Measurements from ENCODE around the gene RPTOR. TPM values are rescaled to one million over a fixed set of nuclear protein-coding genes. Genes with fewer than 3 reads are reported as not detected.
"Not testable (repeated sequence)": the region's sequence is repeated elsewhere in the genome, so short reads cannot be mapped to it uniquely, and the experiment has no call there.

RPTOR gene
- total RNA-seq, 1 experiment from 2014 or later = 25.1 TPM

DNA sequence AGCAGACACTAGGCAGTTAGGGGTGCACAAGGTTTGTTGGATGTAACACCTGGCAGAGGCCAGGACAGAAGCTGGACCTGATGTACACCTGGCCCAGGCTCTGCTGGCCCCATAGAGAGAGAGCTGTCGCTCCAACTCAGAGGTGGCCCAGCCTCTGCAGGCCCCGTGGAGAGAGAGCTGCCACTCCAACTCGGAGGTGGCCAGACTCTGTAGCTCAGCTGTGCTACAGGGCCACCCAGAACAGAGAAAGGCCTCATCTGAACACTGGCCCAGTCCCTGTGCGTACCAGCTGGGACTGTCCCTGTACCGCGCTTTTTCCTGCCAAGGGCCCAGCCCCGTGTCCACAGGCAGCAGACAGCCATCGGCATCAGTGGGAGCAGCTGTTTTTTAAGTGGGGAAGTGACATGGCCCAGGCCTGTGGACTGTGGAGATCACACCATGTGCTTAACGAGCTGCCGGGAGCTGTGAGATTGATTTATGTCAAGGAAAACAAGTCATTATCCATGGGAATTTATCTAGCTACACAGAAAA lies 270.6 kb downstream of the RPTOR start:
- DNase-seq = no peak
- H2BK120ac ChIP-seq (ENCODE audit: low read depth, low read length, poor library complexity, severe bottlenecking) = no peak overlapping the region
- H3K79me1 ChIP-seq (ENCODE audit: insufficient read depth, low read depth, low read length, poor library complexity, severe bottlenecking) = no peaks in the 10 kb centered on the region
- H3K9me3 ChIP-seq (ENCODE audit: control insufficient read depth, low read depth, low read length) = no peaks in the 10 kb centered on the region
- H2BK20ac ChIP-seq (ENCODE audit: low read depth, low read length, poor library complexity, severe bottlenecking) = no peak overlapping the region
- H3K36me3 Mint-ChIP-seq (ENCODE audit: insufficient read depth in 1 of 3, low read depth in 3 of 3) = no peaks in the 10 kb centered on the region
- H3K23me2 ChIP-seq (ENCODE audit: insufficient read length, low read depth, low read length, poor library complexity, severe bottlenecking) = no peaks in the 10 kb centered on the region
- H3K4me2 ChIP-seq (ENCODE audit: insufficient read depth, insufficient read length, low read length) = no peak overlapping the region
- TF ChIP-seq, protein P1, sequence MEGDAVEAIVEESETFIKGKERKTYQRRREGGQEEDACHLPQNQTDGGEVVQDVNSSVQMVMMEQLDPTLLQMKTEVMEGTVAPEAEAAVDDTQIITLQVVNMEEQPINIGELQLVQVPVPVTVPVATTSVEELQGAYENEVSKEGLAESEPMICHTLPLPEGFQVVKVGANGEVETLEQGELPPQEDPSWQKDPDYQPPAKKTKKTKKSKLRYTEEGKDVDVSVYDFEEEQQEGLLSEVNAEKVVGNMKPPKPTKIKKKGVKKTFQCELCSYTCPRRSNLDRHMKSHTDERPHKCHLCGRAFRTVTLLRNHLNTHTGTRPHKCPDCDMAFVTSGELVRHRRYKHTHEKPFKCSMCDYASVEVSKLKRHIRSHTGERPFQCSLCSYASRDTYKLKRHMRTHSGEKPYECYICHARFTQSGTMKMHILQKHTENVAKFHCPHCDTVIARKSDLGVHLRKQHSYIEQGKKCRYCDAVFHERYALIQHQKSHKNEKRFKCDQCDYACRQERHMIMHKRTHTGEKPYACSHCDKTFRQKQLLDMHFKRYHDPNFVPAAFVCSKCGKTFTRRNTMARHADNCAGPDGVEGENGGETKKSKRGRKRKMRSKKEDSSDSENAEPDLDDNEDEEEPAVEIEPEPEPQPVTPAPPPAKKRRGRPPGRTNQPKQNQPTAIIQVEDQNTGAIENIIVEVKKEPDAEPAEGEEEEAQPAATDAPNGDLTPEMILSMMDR (conservative IDR thresholded peaks at IDR 0.05) = no peak
- no peak overlapping the region for H3K4ac ChIP-seq (ENCODE audit: low read depth, low read length)
- H3K27ac ChIP-seq (ENCODE audit: insufficient read length, low read depth, low read length) = no peak overlapping the region
- no peak overlapping the region for H2BK5ac ChIP-seq (ENCODE audit: insufficient read length, low read length)
- no peak overlapping the region for H3K23ac ChIP-seq (ENCODE audit: insufficient read length, low read depth, low read length)
- no peaks in the 10 kb centered on the region for H3K9me3 Mint-ChIP-seq
- H4K8ac ChIP-seq (replicated peaks; ENCODE audit: insufficient read length, low read depth, low read length) = no peak overlapping the region
- no peaks in the 10 kb centered on the region for H3K27me3 Mint-ChIP-seq (ENCODE audit: low read depth)
- H4K5ac ChIP-seq (ENCODE audit: insufficient read length, low read depth, low read length) = no peak overlapping the region
- H3K4me1 Mint-ChIP-seq = peaks cover 8 to 14% of the 10 kb centered on the region in 2 experiments
- H3K9ac ChIP-seq (ENCODE audit: extremely low read depth, insufficient read length, low read length) = no peak overlapping the region
- no peak overlapping the region for H3K4me3 Mint-ChIP-seq
- H2AK5ac ChIP-seq (ENCODE audit: insufficient read length, low read length) = no peak overlapping the region
- H3K27me3 ChIP-seq (ENCODE audit: insufficient read depth, low read length) = no peaks in the 10 kb centered on the region
- no peaks in the 10 kb centered on the region for H4K20me1 ChIP-seq (ENCODE audit: control insufficient read depth, insufficient read depth, insufficient read length)
- no peaks in the 10 kb centered on the region for H3K79me2 ChIP-seq (ENCODE audit: insufficient read depth, low read length)
- H2AFZ ChIP-seq (ENCODE audit: low read length) = no peak overlapping the region
- no peaks in the 10 kb centered on the region for H3K4me1 ChIP-seq (ENCODE audit: insufficient read depth, low read length)
- no peak overlapping the region for H2BK15ac ChIP-seq (ENCODE audit: low read depth, low read length)
- no peak overlapping the region for H2BK12ac ChIP-seq (ENCODE audit: insufficient read length, low read depth, low read length)
- H3T11ph ChIP-seq (ENCODE audit: low read length) = no peak overlapping the region
- no CpG with 5 or more reads among the region's 10 CpGs for WGBS (ENCODE audit: extremely low coverage, insufficient read length, low lambda C conversion rate)
- no peak overlapping the region for H3K14ac ChIP-seq (ENCODE audit: insufficient read depth, low read length)
- H3K18ac ChIP-seq (ENCODE audit: insufficient read length, low read depth, low read length) = no peak overlapping the region
- H3K27ac Mint-ChIP-seq = peak overlapping the region in 1 of 3 experiments; percentile 44; a peak in 2 of 7 replicates
- no peak overlapping the region for H4K91ac ChIP-seq (ENCODE audit: insufficient read length, low read depth, low read length)
- H3K56ac ChIP-seq (ENCODE audit: insufficient read length, low read depth, low read length) = no peak overlapping the region

DNA sequence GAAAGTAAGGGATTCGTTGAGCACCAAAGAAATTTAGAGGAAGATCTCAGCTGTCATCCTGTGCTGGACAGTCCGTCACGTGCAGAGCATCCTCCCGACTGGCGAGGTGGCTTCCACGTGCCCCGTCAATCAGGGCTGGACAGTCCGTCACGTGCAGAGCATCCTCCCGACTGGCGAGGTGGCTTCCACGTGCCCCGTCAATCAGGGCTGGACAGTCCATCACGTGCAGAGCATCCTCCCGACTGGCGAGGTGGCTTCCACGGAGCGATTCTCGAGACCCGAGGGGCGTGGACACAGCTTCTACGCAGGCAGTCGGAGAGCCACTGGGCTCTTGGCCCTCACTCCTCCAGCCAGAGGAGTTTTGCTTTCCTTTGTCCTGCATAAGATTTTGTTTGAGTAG lies 271.1 kb downstream of the RPTOR start:
- H3K27ac Mint-ChIP-seq = 0 out of 7 replicates have a peak overlapping the region, but pooled peaks of 1 of the 3 experiments have one; percentile 34

More for the DNA sequence above, 271.1 kb downstream of the RPTOR start:
- no CpG with 5 or more reads among the region's 23 CpGs for WGBS (ENCODE audit: extremely low coverage, insufficient read length, low lambda C conversion rate)
- H3K4ac ChIP-seq (ENCODE audit: low read depth, low read length); H3K23ac ChIP-seq (ENCODE audit: insufficient read length, low read depth, low read length); H3K9me3 Mint-ChIP-seq; H4K20me1 ChIP-seq (ENCODE audit: control insufficient read depth, insufficient read depth, insufficient read length); H3K27me3 ChIP-seq (ENCODE audit: insufficient read depth, low read length); H3K36me3 Mint-ChIP-seq (ENCODE audit: insufficient read depth in 1 of 3, low read depth in 3 of 3); H2AK5ac ChIP-seq (ENCODE audit: insufficient read length, low read length); H4K8ac ChIP-seq (replicated peaks; ENCODE audit: insufficient read length, low read depth, low read length); DNase-seq; H2BK120ac ChIP-seq (ENCODE audit: low read depth, low read length, poor library complexity, severe bottlenecking); H2AFZ ChIP-seq (ENCODE audit: low read length); H3K4me3 Mint-ChIP-seq; H2BK12ac ChIP-seq (ENCODE audit: insufficient read length, low read depth, low read length); H3K56ac ChIP-seq (ENCODE audit: insufficient read length, low read depth, low read length); H2BK20ac ChIP-seq (ENCODE audit: low read depth, low read length, poor library complexity, severe bottlenecking); H3K18ac ChIP-seq (ENCODE audit: insufficient read length, low read depth, low read length); H3K27ac ChIP-seq (ENCODE audit: insufficient read length, low read depth, low read length); H3K27me3 Mint-ChIP-seq (ENCODE audit: low read depth); H3K14ac ChIP-seq (ENCODE audit: insufficient read depth, low read length); H3T11ph ChIP-seq (ENCODE audit: low read length); H3K79me1 ChIP-seq (ENCODE audit: insufficient read depth, low read depth, low read length, poor library complexity, severe bottlenecking); H3K9me3 ChIP-seq (ENCODE audit: control insufficient read depth, low read depth, low read length); H3K4me2 ChIP-seq (ENCODE audit: insufficient read depth, insufficient read length, low read length); H3K79me2 ChIP-seq (ENCODE audit: insufficient read depth, low read length); H4K5ac ChIP-seq (ENCODE audit: insufficient read length, low read depth, low read length); H4K91ac ChIP-seq (ENCODE audit: insufficient read length, low read depth, low read length); H2BK15ac ChIP-seq (ENCODE audit: low read depth, low read length); H3K23me2 ChIP-seq (ENCODE audit: insufficient read length, low read depth, low read length, poor library complexity, severe bottlenecking); H2BK5ac ChIP-seq (ENCODE audit: insufficient read length, low read length); H3K9ac ChIP-seq (ENCODE audit: extremely low read depth, insufficient read length, low read length); H3K4me1 ChIP-seq (ENCODE audit: insufficient read depth, low read length): not testable (repeated sequence)
- peaks cover 13 to 19% of the 10 kb centered on the region in 2 experiments for H3K4me1 Mint-ChIP-seq

Data from H9 (cell line).